HG03558 (cell line): Measurements from ENCODE around the gene MTARC1.

Source experiments
- ATAC-seq: cut with Tn5 transposase; IDR thresholded peaks from one replicate; pipeline ENCODE4 v1.9.1; 2021; ENCODE audit warnings: moderate number of reproducible peaks; ENCODE audit not compliant: unreplicated experiment; ENCODE audit errors: extremely low read depth

The MTARC1 gene

GRCh38 chr1:220786337-220787068 lies at the start of gene MTARC1:
TSS of gene MTARC1 (plus strand) at chr1:220786913. CDS start at chr1:220786945, 32 bp downstream.
- ATAC-seq, result no peak

- ATAC-seq, result no peak
Observed at GRCh38 chr1:220741349-220741748, 45.4 kb upstream of the MTARC1 start.

GRCh38 chr1:220741825-220742224 lies 44.9 kb upstream of the MTARC1 start:
- no peak for ATAC-seq

GRCh38 chr1:220742520-220742919 lies 44.2 kb upstream of the MTARC1 start:
- no peak for ATAC-seq

- ATAC-seq, result no peak
Observed at GRCh38 chr1:220746851-220747250, 39.9 kb upstream of the MTARC1 start.

- no peak for ATAC-seq
Observed at GRCh38 chr1:220747437-220748088, 39.1 kb upstream of the MTARC1 start.

GRCh38 chr1:220748089-220748934 lies 38.4 kb upstream of the MTARC1 start, which contains the start of gene MTARC2:
TSS of gene MTARC2 (plus strand) at chr1:220748322. CDS start at chr1:220748532, 210 bp downstream.
- peak; percentile 89 for ATAC-seq

GRCh38 chr1:220748936-220749335 lies 37.8 kb upstream of the MTARC1 start:
- no peak for ATAC-seq

- ATAC-seq, result no peak
Observed at GRCh38 chr1:220750131-220750515, 36.6 kb upstream of the MTARC1 start.

GRCh38 chr1:220751111-220751510 lies 35.6 kb upstream of the MTARC1 start:
- no peak for ATAC-seq

- no peak for ATAC-seq
Observed at GRCh38 chr1:220754212-220754917, 32.3 kb upstream of the MTARC1 start.

GRCh38 chr1:220754918-220755295 lies 31.8 kb upstream of the MTARC1 start:
- ATAC-seq, result no peak

- no peak for ATAC-seq
Observed at GRCh38 chr1:220755309-220755708, 31.4 kb upstream of the MTARC1 start.

- no peak for ATAC-seq
Observed at GRCh38 chr1:220757441-220757840, 29.3 kb upstream of the MTARC1 start.

GRCh38 chr1:220759147-220759546 lies 27.6 kb upstream of the MTARC1 start:
- ATAC-seq, result no peak

- ATAC-seq, result no peak
Observed at GRCh38 chr1:220761688-220762427, 24.9 kb upstream of the MTARC1 start.

GRCh38 chr1:220764757-220765156 lies 22.0 kb upstream of the MTARC1 start:
- no peak for ATAC-seq

- no peak for ATAC-seq
Observed at GRCh38 chr1:220767312-220768125, 19.2 kb upstream of the MTARC1 start.

- ATAC-seq, result no peak
Observed at GRCh38 chr1:220768126-220768601, 18.5 kb upstream of the MTARC1 start.
